ENCODE measurements around the gene AGAP5. TPM values are rescaled to one million over a fixed set of nuclear protein-coding genes. Genes with fewer than 3 reads are reported as not detected.

AGAP5 gene
- total RNA-seq, 6 donors from 2014 or later, result 6.6 to 25.1 (median 8.7) TPM

GRCh38 chr10:73650537-73651331, 47.2 kb downstream of the AGAP5 start:
- WGBS, 2 donors, result 64 to 71% methylated on average over 4 of the region's 5 CpGs
- ATAC-seq (ENCODE audit: low FRiP score in 2 of 2), result no peak
- TF ChIP-seq CTCF (IDR thresholded peaks at IDR 0.05), result no peak
- no peak for TF ChIP-seq EP300 (IDR thresholded peaks at IDR 0.05)
- Histone ChIP-seq H3K27me3 (no peaks in the 10 kb centered on the region), H3K9me3 (no peaks in the 10 kb centered on the region), H3K27ac (peak overlapping the region in 2 of 4 donors; percentile 34 to 35), H3K4me1 (peaks cover 8 to 25% (median 16%) of the 10 kb centered on the region in 4 donors), H3K4me3 (no peak overlapping the region), H3K36me3 (no peaks in the 10 kb centered on the region)
- no peak for DNase-seq

GRCh38 chr10:73649876-73650536, 47.9 kb downstream of the AGAP5 start:
- no peak for DNase-seq
- WGBS, 2 donors, result 85 to 90% methylated on average over 6 of the region's 6 CpGs
- Histone ChIP-seq H3K9me3 (no peaks in the 10 kb centered on the region), H3K4me3 (no peak overlapping the region), H3K4me1 (peaks cover 4 to 25% (median 16%) of the 10 kb centered on the region in 4 donors), H3K27ac (no peak overlapping the region), H3K36me3 (no peaks in the 10 kb centered on the region), H3K27me3 (no peaks in the 10 kb centered on the region)
- TF ChIP-seq CTCF (IDR thresholded peaks at IDR 0.05) (no peak), POLR2A (IDR thresholded peaks at IDR 0.05) (no peak)
- no peak for ATAC-seq (ENCODE audit: low FRiP score in 2 of 2)

- ATAC-seq (ENCODE audit: low FRiP score in 2 of 2), result no peak
- no peak for DNase-seq
- H3K27ac ChIP-seq, result peak overlapping the region in 2 of 4 donors; percentile 30 to 68
- no peaks in the 10 kb centered on the region for H3K36me3 ChIP-seq
- 79 to 84% methylated on average over 4 of the region's 4 CpGs for WGBS, 2 donors
- H3K4me3 ChIP-seq, result no peak overlapping the region
- H3K9me3 ChIP-seq, result no peaks in the 10 kb centered on the region
- TF ChIP-seq POLR2AphosphoS5 (IDR thresholded peaks at IDR 0.05) (no peak), CTCF (IDR thresholded peaks at IDR 0.05) (no peak)
- H3K4me1 ChIP-seq, result peaks cover 4 to 28% (median 16%) of the 10 kb centered on the region in 4 donors
- H3K27me3 ChIP-seq, result no peaks in the 10 kb centered on the region
Measured at GRCh38 chr10:73648975-73649829, 48.7 kb downstream of the AGAP5 start.

- ATAC-seq (ENCODE audit: low FRiP score in 2 of 2) (peak in 1 of 2 donors; percentile 47), DNase-seq (peak in 1 of 2 donors; percentile 75)
- peaks cover 8 to 34% (median 18%) of the 10 kb centered on the region in 4 donors for H3K4me1 ChIP-seq
- no peaks in the 10 kb centered on the region for H3K9me3 ChIP-seq
- peak overlapping the region; percentile 59 to 73 (median 66) for H3K4me3 ChIP-seq
- no peaks in the 10 kb centered on the region for H3K27me3 ChIP-seq
- peak overlapping the region; percentile 30 to 68 (median 56) for H3K27ac ChIP-seq
- WGBS, 2 donors, result 37 to 41% methylated on average over 20 to 27 of the region's 35 CpGs
- H3K36me3 ChIP-seq, result no peaks in the 10 kb centered on the region
- no peak for TF ChIP-seq CTCF (IDR thresholded peaks at IDR 0.05)
- no peak for TF ChIP-seq POLR2AphosphoS5 (IDR thresholded peaks at IDR 0.05)
- TF ChIP-seq EP300 (IDR thresholded peaks at IDR 0.05), result no peak
- no peak for TF ChIP-seq POLR2A (IDR thresholded peaks at IDR 0.05)
Measured at GRCh38 chr10:73647875-73648651, 49.8 kb downstream of the AGAP5 start.

All from upper lobe of left lung (tissue), 6 donors.